ENCODE data around the gene LIPN. TPM values are rescaled to one million over a fixed set of nuclear protein-coding genes. Genes with fewer than 3 reads are reported as not detected.

Gene LIPN
- total and polyA plus RNA-seq, 2 experiments from 2014 or later, result not detected

DNA sequence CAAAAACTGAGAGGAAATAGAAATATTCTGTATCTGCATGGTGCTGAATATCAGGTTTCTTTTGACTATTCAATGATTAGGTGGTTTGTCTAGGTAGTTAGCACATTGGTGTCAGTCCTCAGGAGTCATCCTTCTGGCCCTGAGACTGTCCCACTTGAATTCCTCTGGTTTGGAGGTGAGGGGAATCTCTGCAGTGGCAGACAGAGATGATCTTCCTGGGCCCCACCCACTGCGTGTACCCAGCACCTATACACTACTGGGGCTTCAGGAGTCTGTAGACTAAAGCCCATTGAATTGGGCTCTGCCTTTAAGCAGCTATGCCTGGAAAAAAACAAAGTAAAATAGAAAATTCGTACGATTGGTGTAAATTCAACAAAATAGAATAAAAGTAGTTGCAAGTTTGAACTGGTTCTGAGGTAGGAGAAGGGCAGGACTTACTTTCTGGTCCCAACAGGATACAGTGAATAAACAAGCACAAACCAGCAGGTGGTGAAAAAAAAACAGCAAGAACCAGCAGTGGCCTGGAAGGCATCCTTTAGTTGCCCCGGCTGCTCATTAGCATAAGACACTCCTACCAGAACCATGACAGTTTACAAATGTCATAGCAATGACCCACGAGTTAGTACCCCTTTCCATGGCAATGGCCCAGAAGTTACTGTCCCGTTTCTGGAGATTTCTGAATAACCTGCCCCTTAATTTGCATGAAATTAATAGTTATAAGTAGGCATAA lies 44.4 kb downstream of the LIPN start:
- Histone ChIP-seq H2AFZ (no peak overlapping the region), H3K4me2 (no peak overlapping the region), H3F3A (replicated peaks; ENCODE audit: low read depth) (no peaks in the 10 kb centered on the region), H3K4me1 (ENCODE audit: insufficient read depth) (no peaks in the 10 kb centered on the region), H3K36me3 (ENCODE audit: insufficient read depth) (no peaks in the 10 kb centered on the region), H4K20me1 (replicated peaks; ENCODE audit: insufficient read depth) (no peaks in the 10 kb centered on the region), H3K27ac (ENCODE audit: low read depth) (no peak overlapping the region), H3K79me2 (replicated peaks; ENCODE audit: insufficient read depth) (no peaks in the 10 kb centered on the region), H3K27me3 (ENCODE audit: insufficient read depth) (no peaks in the 10 kb centered on the region), H3K4me3 (no peak overlapping the region), H3K9me2 (ENCODE audit: insufficient read depth) (no peaks in the 10 kb centered on the region)
- H3K4me3 Mint-ChIP-seq, result no peak overlapping the region
- H3K9me3 Mint-ChIP-seq, result no peaks in the 10 kb centered on the region
- H3K27me3 Mint-ChIP-seq (ENCODE audit: insufficient read depth, low read depth, poor library complexity), result no peaks in the 10 kb centered on the region
- no peaks in the 10 kb centered on the region for H3K36me3 Mint-ChIP-seq (ENCODE audit: low read depth)
- H3K27ac Mint-ChIP-seq, result no peak overlapping the region
- ATAC-seq (peak; percentile 98), DNase-seq (ENCODE audit: low spot score) (peak; percentile 68)
- no peak for TF ChIP-seq EZH2 (IDR thresholded peaks at IDR 0.05; ENCODE audit: low read depth, unreplicated experiment)
- TF ChIP-seq, protein P1, sequence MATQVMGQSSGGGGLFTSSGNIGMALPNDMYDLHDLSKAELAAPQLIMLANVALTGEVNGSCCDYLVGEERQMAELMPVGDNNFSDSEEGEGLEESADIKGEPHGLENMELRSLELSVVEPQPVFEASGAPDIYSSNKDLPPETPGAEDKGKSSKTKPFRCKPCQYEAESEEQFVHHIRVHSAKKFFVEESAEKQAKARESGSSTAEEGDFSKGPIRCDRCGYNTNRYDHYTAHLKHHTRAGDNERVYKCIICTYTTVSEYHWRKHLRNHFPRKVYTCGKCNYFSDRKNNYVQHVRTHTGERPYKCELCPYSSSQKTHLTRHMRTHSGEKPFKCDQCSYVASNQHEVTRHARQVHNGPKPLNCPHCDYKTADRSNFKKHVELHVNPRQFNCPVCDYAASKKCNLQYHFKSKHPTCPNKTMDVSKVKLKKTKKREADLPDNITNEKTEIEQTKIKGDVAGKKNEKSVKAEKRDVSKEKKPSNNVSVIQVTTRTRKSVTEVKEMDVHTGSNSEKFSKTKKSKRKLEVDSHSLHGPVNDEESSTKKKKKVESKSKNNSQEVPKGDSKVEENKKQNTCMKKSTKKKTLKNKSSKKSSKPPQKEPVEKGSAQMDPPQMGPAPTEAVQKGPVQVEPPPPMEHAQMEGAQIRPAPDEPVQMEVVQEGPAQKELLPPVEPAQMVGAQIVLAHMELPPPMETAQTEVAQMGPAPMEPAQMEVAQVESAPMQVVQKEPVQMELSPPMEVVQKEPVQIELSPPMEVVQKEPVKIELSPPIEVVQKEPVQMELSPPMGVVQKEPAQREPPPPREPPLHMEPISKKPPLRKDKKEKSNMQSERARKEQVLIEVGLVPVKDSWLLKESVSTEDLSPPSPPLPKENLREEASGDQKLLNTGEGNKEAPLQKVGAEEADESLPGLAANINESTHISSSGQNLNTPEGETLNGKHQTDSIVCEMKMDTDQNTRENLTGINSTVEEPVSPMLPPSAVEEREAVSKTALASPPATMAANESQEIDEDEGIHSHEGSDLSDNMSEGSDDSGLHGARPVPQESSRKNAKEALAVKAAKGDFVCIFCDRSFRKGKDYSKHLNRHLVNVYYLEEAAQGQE (IDR thresholded peaks at IDR 0.05; ENCODE audit: unreplicated experiment), result no peak
- TF ChIP-seq CREB1 (CRISPR knock-in tag; IDR thresholded peaks at IDR 0.05; ENCODE audit: low read depth), result no peak
- no peak for TF ChIP-seq ETS1 (IDR thresholded peaks at IDR 0.05)
- H3K4me1 Mint-ChIP-seq, result peaks cover 9% of the 10 kb centered on the region; the same call in 2 of the 3 replicates

DNA sequence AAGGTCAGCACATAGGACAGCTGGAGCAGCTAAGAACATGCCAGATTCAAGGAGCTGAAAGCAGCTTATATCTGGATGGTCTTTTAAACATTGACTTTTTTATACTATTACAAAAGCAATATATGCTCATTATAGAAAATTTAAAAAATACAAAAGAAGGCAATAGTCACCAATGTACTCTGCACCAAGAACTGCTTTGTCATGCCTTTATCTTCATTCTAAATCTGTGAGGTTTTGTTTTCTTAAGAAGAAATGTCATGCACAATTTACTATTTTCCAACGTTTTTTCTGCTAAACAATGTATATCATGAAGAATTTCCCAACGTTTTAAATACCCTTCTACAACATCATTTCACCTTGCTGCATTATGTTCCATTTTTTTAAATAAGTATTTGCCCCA lies 45.5 kb downstream of the LIPN start:
- Mint-ChIP-seq H3K36me3 (ENCODE audit: low read depth) (no peaks in the 10 kb centered on the region), H3K4me3 (no peak overlapping the region), H3K27ac (no peak overlapping the region), H3K27me3 (ENCODE audit: insufficient read depth, low read depth, poor library complexity) (no peaks in the 10 kb centered on the region), H3K9me3 (no peaks in the 10 kb centered on the region), H3K4me1 (peaks cover 9% of the 10 kb centered on the region; the same call in 2 of the 3 replicates)
- no peaks in the 10 kb centered on the region for H3F3A ChIP-seq (replicated peaks; ENCODE audit: low read depth)
- DNase-seq (ENCODE audit: low spot score) (no peak), ATAC-seq (no peak)
- no peaks in the 10 kb centered on the region for H3K36me3 ChIP-seq (ENCODE audit: insufficient read depth)
- H2AFZ ChIP-seq, result no peak overlapping the region
- no peak overlapping the region for H3K4me3 ChIP-seq
- no peaks in the 10 kb centered on the region for H4K20me1 ChIP-seq (replicated peaks; ENCODE audit: insufficient read depth)
- no peaks in the 10 kb centered on the region for H3K4me1 ChIP-seq (ENCODE audit: insufficient read depth)
- no peaks in the 10 kb centered on the region for H3K9me2 ChIP-seq (ENCODE audit: insufficient read depth)
- H3K79me2 ChIP-seq (replicated peaks; ENCODE audit: insufficient read depth), result no peaks in the 10 kb centered on the region
- H3K27ac ChIP-seq (ENCODE audit: low read depth), result no peak overlapping the region
- no peak overlapping the region for H3K4me2 ChIP-seq
- no peaks in the 10 kb centered on the region for H3K27me3 ChIP-seq (ENCODE audit: insufficient read depth)
- TF ChIP-seq JUNB (IDR thresholded peaks at IDR 0.05; ENCODE audit: unreplicated experiment) (no peak), NANOG (IDR thresholded peaks at IDR 0.05; ENCODE audit: borderline replicate concordance) (no peak), CREB1 (CRISPR knock-in tag; IDR thresholded peaks at IDR 0.05; ENCODE audit: low read depth) (no peak), ZNF114 (CRISPR knock-in tag; IDR thresholded peaks at IDR 0.05) (no peak), ETS1 (IDR thresholded peaks at IDR 0.05) (no peak), STAT1 (IDR thresholded peaks at IDR 0.05; ENCODE audit: unreplicated experiment) (no peak)
- TF ChIP-seq, protein P2, sequence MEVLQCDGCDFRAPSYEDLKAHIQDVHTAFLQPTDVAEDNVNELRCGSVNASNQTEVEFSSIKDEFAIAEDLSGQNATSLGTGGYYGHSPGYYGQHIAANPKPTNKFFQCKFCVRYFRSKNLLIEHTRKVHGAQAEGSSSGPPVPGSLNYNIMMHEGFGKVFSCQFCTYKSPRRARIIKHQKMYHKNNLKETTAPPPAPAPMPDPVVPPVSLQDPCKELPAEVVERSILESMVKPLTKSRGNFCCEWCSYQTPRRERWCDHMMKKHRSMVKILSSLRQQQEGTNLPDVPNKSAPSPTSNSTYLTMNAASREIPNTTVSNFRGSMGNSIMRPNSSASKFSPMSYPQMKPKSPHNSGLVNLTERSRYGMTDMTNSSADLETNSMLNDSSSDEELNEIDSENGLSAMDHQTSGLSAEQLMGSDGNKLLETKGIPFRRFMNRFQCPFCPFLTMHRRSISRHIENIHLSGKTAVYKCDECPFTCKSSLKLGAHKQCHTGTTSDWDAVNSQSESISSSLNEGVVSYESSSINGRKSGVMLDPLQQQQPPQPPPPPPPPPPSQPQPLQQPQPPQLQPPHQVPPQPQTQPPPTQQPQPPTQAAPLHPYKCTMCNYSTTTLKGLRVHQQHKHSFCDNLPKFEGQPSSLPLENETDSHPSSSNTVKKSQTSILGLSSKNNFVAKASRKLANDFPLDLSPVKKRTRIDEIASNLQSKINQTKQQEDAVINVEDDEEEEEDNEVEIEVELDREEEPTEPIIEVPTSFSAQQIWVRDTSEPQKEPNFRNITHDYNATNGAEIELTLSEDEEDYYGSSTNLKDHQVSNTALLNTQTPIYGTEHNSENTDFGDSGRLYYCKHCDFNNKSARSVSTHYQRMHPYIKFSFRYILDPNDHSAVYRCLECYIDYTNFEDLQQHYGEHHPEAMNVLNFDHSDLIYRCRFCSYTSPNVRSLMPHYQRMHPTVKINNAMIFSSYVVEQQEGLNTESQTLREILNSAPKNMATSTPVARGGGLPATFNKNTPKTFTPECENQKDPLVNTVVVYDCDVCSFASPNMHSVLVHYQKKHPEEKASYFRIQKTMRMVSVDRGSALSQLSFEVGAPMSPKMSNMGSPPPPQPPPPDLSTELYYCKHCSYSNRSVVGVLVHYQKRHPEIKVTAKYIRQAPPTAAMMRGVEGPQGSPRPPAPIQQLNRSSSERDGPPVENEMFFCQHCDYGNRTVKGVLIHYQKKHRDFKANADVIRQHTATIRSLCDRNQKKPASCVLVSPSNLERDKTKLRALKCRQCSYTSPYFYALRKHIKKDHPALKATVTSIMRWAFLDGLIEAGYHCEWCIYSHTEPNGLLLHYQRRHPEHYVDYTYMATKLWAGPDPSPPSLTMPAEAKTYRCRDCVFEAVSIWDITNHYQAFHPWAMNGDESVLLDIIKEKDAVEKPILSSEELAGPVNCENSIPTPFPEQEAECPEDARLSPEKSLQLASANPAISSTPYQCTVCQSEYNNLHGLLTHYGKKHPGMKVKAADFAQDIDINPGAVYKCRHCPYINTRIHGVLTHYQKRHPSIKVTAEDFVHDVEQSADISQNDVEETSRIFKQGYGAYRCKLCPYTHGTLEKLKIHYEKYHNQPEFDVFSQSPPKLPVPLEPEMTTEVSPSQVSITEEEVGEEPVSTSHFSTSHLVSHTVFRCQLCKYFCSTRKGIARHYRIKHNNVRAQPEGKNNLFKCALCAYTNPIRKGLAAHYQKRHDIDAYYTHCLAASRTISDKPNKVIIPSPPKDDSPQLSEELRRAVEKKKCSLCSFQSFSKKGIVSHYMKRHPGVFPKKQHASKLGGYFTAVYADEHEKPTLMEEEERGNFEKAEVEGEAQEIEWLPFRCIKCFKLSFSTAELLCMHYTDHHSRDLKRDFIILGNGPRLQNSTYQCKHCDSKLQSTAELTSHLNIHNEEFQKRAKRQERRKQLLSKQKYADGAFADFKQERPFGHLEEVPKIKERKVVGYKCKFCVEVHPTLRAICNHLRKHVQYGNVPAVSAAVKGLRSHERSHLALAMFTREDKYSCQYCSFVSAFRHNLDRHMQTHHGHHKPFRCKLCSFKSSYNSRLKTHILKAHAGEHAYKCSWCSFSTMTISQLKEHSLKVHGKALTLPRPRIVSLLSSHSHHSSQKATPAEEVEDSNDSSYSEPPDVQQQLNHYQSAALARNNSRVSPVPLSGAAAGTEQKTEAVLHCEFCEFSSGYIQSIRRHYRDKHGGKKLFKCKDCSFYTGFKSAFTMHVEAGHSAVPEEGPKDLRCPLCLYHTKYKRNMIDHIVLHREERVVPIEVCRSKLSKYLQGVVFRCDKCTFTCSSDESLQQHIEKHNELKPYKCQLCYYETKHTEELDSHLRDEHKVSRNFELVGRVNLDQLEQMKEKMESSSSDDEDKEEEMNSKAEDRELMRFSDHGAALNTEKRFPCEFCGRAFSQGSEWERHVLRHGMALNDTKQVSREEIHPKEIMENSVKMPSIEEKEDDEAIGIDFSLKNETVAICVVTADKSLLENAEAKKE (CRISPR knock-in tag; IDR thresholded peaks at IDR 0.05), result no peak

Measured in GM23338 (cell line).